MG63 (cell line): ENCODE results near the gene OR4D1. TPM values are rescaled to one million over a fixed set of nuclear protein-coding genes. Genes with fewer than 3 reads are reported as not detected.

Experiments
- DNase-seq: peaks from one replicate; pipeline ENCODE4 v3.0.0-alpha.2; 2020
- H3K27me3 ChIP-seq: fragments of 250-450 bp; sonication (Bioruptor Pico); 2 replicates; pipeline ENCODE4 v1.5.1; 2020; ENCODE audit warnings: mild to moderate bottlenecking, moderate library complexity
- H3K36me3 ChIP-seq: fragments of 250-450 bp; sonication (Bioruptor Pico); 2 replicates; pipeline ENCODE4 v1.5.1; 2020; ENCODE audit warnings: mild to moderate bottlenecking, moderate library complexity
- H3K4me3 ChIP-seq: fragments of 250-450 bp; sonication (Bioruptor Pico); 2 replicates; pipeline ENCODE4 v1.5.1; 2020; ENCODE audit warnings: mild to moderate bottlenecking, moderate library complexity
- H3K9me3 ChIP-seq: fragments of 250-450 bp; sonication (Bioruptor Pico); 2 replicates; pipeline ENCODE4 v1.5.1; 2020; ENCODE audit warnings: mild to moderate bottlenecking, moderate library complexity
- total RNA-seq: library from RNA; depleted of rRNA; stranded (reverse); fragments of >200 nt; shearing (Covaris generic); gene quantifications from 2 replicates; pipeline ENCODE4 v1.2.3, GENCODE V29; 2014; ENCODE audit warnings: low replicate concordance; rRNA removed

OR4D1 gene
- total RNA-seq, 1 experiment from 2014 or later = not detected

- DNase-seq = no peak
- Histone ChIP-seq H3K4me3 (no peak overlapping the region), H3K27me3 (no peaks in the 10 kb centered on the region), H3K36me3 (0 out of 2 replicates have a peak, but pooled peaks cover 3% of the 10 kb centered on the region), H3K9me3 (no peaks in the 10 kb centered on the region)
These were observed 57.8 kb downstream of the OR4D1 start for GRCh38 chr17:58205936-58206335.

GRCh38 chr17:58207451-58207850 lies 59.3 kb downstream of the OR4D1 start:
- Histone ChIP-seq H3K36me3 (peaks cover 3% of the 10 kb centered on the region; the same call in 1 of the 2 replicates), H3K27me3 (no peaks in the 10 kb centered on the region), H3K4me3 (no peak overlapping the region), H3K9me3 (no peaks in the 10 kb centered on the region)
- peak; percentile 73 for DNase-seq

- no peaks in the 10 kb centered on the region for H3K27me3 ChIP-seq
- no peak for DNase-seq
These were observed 60.2 kb downstream of the OR4D1 start for GRCh38 chr17:58208344-58208743.

More at GRCh38 chr17:58208344-58208743, 60.2 kb downstream of the OR4D1 start:
- H3K36me3 ChIP-seq = peaks cover 5% of the 10 kb centered on the region
- H3K9me3 ChIP-seq = no peaks in the 10 kb centered on the region
- no peak overlapping the region for H3K4me3 ChIP-seq

Other genes starting within 250 kb of the OR4D1 start
- gene CUEDC1, start 193.0 kb upstream of the OR4D1 start, total RNA-seq = 3.0 and 10.2 TPM in 2 replicates
- gene VEZF1, start 160.1 kb upstream of the OR4D1 start, total RNA-seq = 30.6 and 54.3 TPM in 2 replicates
- gene SRSF1, start 141.1 kb upstream of the OR4D1 start, total RNA-seq = 402 and 601 TPM in 2 replicates
- gene DYNLL2, start 65.0 kb upstream of the OR4D1 start, total RNA-seq = 10.2 and 12.8 TPM in 2 replicates
- not detected in 2 replicates for gene OR4D2, start 18.6 kb downstream of the OR4D1 start, total RNA-seq
- not detected in 2 replicates for gene EPX, start 44.3 kb downstream of the OR4D1 start, total RNA-seq
- 16.8 and 27.4 TPM in 2 replicates for gene MKS1, start 70.9 kb downstream of the OR4D1 start, total RNA-seq
- gene LPO, start 90.2 kb downstream of the OR4D1 start, total RNA-seq = not detected in 2 replicates
- not detected in 2 replicates for gene MPO, start 132.6 kb downstream of the OR4D1 start, total RNA-seq
- 7.0 and 31.1 TPM in 2 replicates for gene TSPOAP1, start 180.4 kb downstream of the OR4D1 start, total RNA-seq
- 97.2 and 170 TPM in 2 replicates for gene SUPT4H1, start 203.8 kb downstream of the OR4D1 start, total RNA-seq